Mucosa of stomach (tissue), 1 donor: Measurements from ENCODE around the gene FBXW5.

Experiments
- H3K27me3 ChIP-seq: one replicate; pipeline ENCODE4 v1.7.0; 2013; ENCODE audit warnings: mild to moderate bottlenecking, low read length; ENCODE audit not compliant: control insufficient read depth, insufficient read depth
- H3K36me3 ChIP-seq: one replicate; pipeline ENCODE4 v1.7.0; 2013; ENCODE audit warnings: low read length; ENCODE audit not compliant: control insufficient read depth, insufficient read depth
- H3K4me1 ChIP-seq: one replicate; pipeline ENCODE4 v1.7.0; 2013; ENCODE audit warnings: mild to moderate bottlenecking, low read length; ENCODE audit not compliant: control insufficient read depth, insufficient read depth
- H3K4me3 ChIP-seq: one replicate; pipeline ENCODE4 v1.7.0; 2013; ENCODE audit warnings: low read length
- H3K9ac ChIP-seq: one replicate; pipeline ENCODE4 v1.7.0; 2013; ENCODE audit warnings: mild to moderate bottlenecking, low read length, moderate library complexity
- H3K9me3 ChIP-seq: one replicate; pipeline ENCODE4 v1.7.0; 2013; ENCODE audit warnings: mild to moderate bottlenecking, low read length, moderate library complexity; ENCODE audit not compliant: control insufficient read depth
- donor health status: Pancreatic carcinoma.

FBXW5 gene

DNA sequence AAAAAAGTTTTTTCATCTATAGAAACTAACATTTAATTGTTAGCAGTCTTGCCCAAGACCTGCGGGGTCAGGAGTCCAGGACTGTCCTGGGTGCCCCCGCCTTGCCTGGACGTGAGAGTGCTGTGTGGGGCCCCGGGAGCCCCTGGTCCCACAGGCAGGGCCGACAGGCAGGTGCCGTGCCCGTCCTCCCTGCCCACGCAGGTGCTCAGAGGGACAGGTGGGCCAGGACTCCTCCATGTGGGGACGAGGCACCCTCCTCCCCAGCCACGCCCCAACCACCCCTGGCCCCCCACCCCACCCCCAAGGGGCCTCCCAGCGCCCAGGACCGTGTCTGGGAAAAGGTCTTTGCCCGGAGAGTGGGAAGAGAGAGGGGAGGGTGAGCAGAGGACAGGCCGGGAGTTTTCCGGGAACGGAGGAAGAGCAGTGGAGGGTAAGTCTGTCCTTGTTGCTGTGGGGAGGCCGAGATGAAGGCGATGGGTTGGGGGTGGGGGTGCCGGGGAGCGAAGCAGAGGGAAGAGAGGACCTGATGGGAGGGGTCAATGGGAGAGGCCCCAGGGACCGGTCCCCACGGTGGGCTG is 4.8 kb upstream of the FBXW5 start:
- Histone ChIP-seq H3K9ac (peak overlapping the region; percentile 59), H3K4me1 (peaks cover 33% of the 10 kb centered on the region), H3K27me3 (no peaks in the 10 kb centered on the region), H3K36me3 (no peaks in the 10 kb centered on the region), H3K9me3 (no peaks in the 10 kb centered on the region), H3K4me3 (no peak overlapping the region)

GRCh38 chr9:136947955-136948510 is 3.5 kb upstream of the FBXW5 start:
- no peaks in the 10 kb centered on the region for H3K36me3 ChIP-seq
- no peaks in the 10 kb centered on the region for H3K27me3 ChIP-seq
- no peak overlapping the region for H3K9ac ChIP-seq
- H3K9me3 ChIP-seq: no peaks in the 10 kb centered on the region
- H3K4me1 ChIP-seq: peaks cover 38% of the 10 kb centered on the region
- H3K4me3 ChIP-seq: no peak overlapping the region

GRCh38 chr9:136947028-136947891 is 2.7 kb upstream of the FBXW5 start:
- Histone ChIP-seq H3K4me3 (no peak overlapping the region), H3K36me3 (peaks cover 3% of the 10 kb centered on the region), H3K9me3 (no peaks in the 10 kb centered on the region), H3K27me3 (no peaks in the 10 kb centered on the region), H3K4me1 (peaks cover 45% of the 10 kb centered on the region), H3K9ac (no peak overlapping the region)

DNA sequence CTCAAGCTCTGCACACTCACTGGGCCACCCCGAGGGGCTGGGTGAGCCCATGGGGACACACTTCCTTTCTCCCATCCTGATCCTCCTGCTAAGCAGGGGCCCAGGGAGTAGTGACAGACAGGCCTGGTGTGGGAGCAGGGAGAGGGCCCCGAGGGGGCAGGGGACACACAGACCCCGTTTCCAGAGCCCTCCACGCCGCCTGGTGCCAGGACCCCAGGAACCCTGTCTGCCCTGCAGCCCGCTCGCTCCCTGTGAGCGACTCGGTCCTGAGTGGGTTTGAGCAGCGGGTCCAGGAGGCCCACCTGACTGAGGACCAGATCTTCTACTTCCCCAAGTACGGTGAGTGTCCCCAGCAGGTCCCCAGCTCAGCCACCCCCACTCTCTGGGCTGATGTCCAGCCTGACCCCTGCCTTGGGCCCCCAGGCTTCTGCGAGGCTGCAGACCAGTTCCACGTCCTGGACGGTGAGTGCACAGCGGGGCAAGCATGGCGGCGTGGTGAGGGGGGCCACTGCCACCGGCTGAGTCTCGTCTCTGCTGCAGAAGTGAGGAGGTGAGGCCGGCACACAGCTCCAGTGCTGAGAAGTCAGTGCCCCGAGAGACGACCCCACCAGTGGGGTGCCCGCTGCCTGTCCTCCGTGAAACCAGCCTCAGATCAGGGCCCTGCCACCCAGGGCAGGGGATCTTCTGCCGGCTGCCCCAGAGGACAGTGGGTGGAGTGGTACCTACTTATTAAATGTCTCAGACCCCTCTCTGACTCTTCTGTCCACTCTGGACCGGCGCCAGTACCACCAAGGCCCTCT is 1.9 kb upstream of the FBXW5 start:
- Histone ChIP-seq H3K4me3 (no peak overlapping the region), H3K9ac (no peak overlapping the region), H3K4me1 (peaks cover 40% of the 10 kb centered on the region)

GRCh38 chr9:136945333-136946227 is 1.0 kb upstream of the FBXW5 start:
- Histone ChIP-seq H3K4me3 (no peak overlapping the region), H3K9me3 (no peaks in the 10 kb centered on the region), H3K36me3 (peaks cover 5% of the 10 kb centered on the region), H3K27me3 (no peaks in the 10 kb centered on the region), H3K9ac (no peak overlapping the region), H3K4me1 (peaks cover 33% of the 10 kb centered on the region)

More for the DNA sequence above, 1.9 kb upstream of the FBXW5 start:
- Histone ChIP-seq H3K9me3 (no peaks in the 10 kb centered on the region), H3K27me3 (no peaks in the 10 kb centered on the region), H3K36me3 (peaks cover 5% of the 10 kb centered on the region)

DNA sequence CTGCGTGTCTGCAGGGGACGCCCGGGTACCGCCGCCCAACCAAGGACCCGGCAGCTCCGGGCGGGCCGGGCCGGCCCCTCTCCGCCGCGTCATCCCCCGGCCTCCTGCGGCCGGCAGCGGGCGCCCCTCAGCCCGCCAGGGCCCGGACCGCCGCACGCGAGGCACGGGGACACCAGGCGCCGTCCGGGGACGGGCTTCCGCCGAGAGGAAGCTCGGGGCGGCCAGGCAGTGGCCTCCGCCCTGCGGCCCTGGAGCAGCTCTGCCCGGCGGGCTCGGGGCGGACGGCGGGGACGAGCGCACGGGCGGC is 373 bp downstream of the FBXW5 start:
- Histone ChIP-seq H3K9me3 (no peaks in the 10 kb centered on the region), H3K4me3 (peak overlapping the region; percentile 56), H3K27me3 (no peaks in the 10 kb centered on the region), H3K36me3 (peaks cover 8% of the 10 kb centered on the region), H3K9ac (peak overlapping the region; percentile 76), H3K4me1 (peaks cover 27% of the 10 kb centered on the region)

GRCh38 chr9:136943291-136944211 is 987 bp downstream of the FBXW5 start:
- peak overlapping the region; percentile 76 for H3K9ac ChIP-seq
- no peaks in the 10 kb centered on the region for H3K27me3 ChIP-seq
- H3K4me3 ChIP-seq: peak overlapping the region; percentile 56
- H3K9me3 ChIP-seq: no peaks in the 10 kb centered on the region
- peaks cover 27% of the 10 kb centered on the region for H3K4me1 ChIP-seq
- H3K36me3 ChIP-seq: peaks cover 8% of the 10 kb centered on the region

GRCh38 chr9:136942881-136943230 is 1.7 kb downstream of the FBXW5 start:
- Histone ChIP-seq H3K36me3 (peaks cover 8% of the 10 kb centered on the region), H3K9me3 (no peaks in the 10 kb centered on the region), H3K4me3 (no peak overlapping the region), H3K27me3 (no peaks in the 10 kb centered on the region), H3K9ac (peak overlapping the region; percentile 76), H3K4me1 (peaks cover 21% of the 10 kb centered on the region)

GRCh38 chr9:136942112-136942880 is 2.2 kb downstream of the FBXW5 start:
- H3K9me3 ChIP-seq: no peaks in the 10 kb centered on the region
- peaks cover 18% of the 10 kb centered on the region for H3K4me1 ChIP-seq
- no peak overlapping the region for H3K9ac ChIP-seq
- peaks cover 8% of the 10 kb centered on the region for H3K36me3 ChIP-seq
- no peaks in the 10 kb centered on the region for H3K27me3 ChIP-seq
- H3K4me3 ChIP-seq: no peak overlapping the region
